Measurements from ENCODE around the gene ANKRD20A1.
"Not testable (repeated sequence)": the region's sequence is repeated elsewhere in the genome, so short reads cannot be mapped to it uniquely, and the experiment has no call there.

Gene ANKRD20A1

DNA sequence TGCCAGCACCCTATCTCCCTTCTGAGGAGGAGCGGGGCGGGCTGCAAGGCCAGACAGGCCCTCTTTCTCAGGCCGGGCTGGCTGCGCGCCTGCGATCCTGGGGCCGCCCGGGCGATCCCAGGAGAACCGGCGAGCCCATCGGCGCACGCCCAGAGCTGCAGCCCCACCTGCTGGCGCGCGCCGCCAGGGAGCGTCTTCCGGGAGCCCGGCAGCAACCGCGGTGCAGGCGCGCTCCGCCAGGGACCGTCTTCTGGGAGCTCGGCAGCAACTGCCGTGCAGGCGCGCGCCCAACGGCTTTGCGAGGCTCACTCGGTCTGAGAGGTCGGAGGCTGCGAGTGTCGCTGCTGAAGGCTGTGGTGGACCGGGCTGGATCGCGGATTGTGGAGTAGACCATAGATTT is at the start of gene ANKRD20A1:
Gene ANKRD20A1 (plus strand): TSS at position 61 of the 400 bp plus-strand sequence. CDS start 496 bp downstream, outside the sequence.
- H3K4me1 Mint-ChIP-seq (ENCODE audit: low read depth); H3K9me3 Mint-ChIP-seq; DNase-seq (ENCODE audit: low spot score); H3K27me3 Mint-ChIP-seq (ENCODE audit: low read depth); H3K36me3 Mint-ChIP-seq (ENCODE audit: low read depth); H3K27ac Mint-ChIP-seq; H3K4me3 Mint-ChIP-seq: not testable (repeated sequence)

DNA sequence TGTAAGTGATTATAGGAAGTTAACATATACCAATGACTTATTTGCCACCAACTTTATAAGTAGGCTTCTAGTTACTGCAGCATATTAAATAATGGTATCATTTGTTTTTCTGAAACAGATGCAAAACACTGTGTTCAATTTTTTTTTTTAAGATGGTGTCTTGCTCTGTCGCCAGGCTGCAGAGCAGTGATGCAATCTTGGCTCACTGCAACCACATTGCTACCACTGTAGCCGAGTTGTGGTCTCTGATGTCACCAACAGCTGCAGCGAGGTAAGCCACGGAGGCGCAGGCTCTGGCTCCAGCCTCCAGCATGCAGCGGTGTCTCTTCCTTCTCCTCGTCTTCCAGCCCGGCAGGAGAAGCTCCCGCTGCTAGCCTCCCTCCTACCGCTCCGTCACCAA is 26.6 kb upstream of the ANKRD20A1 start:
- H3K4me1 Mint-ChIP-seq (ENCODE audit: low read depth); H3K4me3 Mint-ChIP-seq; H3K36me3 Mint-ChIP-seq (ENCODE audit: low read depth); H3K27ac Mint-ChIP-seq; DNase-seq (ENCODE audit: low spot score); H3K27me3 Mint-ChIP-seq (ENCODE audit: low read depth); H3K9me3 Mint-ChIP-seq: not testable (repeated sequence)
